Gastrocnemius medialis (tissue), 4 donors: ENCODE results near the gene FARP1. TPM values are rescaled to one million over a fixed set of nuclear protein-coding genes. Genes with fewer than 3 reads are reported as not detected.

Experiments used
- ATAC-seq, 2 donors: fragments of 150-250 bp; one replicate each; pipeline ENCODE4 v1.9.1; 2016
- DNase-seq, 2 donors: peaks; one replicate each; pipeline ENCODE4 v3.0.0-alpha.2; 2019
- H3K27ac ChIP-seq, 4 donors: fragments of 200-600 bp; sonication (generic); 1 replicate in 1 of 4; 2 replicates in 3 of 4; pipeline ENCODE4 v1.5.1; 2016 to 2018; ENCODE audit warnings: mild to moderate bottlenecking in 2 of 4, moderate library complexity in 1 of 4
- H3K27me3 ChIP-seq, 3 donors: fragments of 200-600 bp; sonication (generic) in 2 of 3; 1 replicate in 1 of 3; 2 replicates in 2 of 3; pipeline versions ENCODE4 v1.5.1 to v1.6.0; 2016 to 2019; ENCODE audit warnings: mild to moderate bottlenecking in 1 of 3, moderate library complexity in 1 of 3
- H3K36me3 ChIP-seq, 2 donors: fragments of 200-600 bp; sonication (generic) in 1 of 2; one replicate each; pipeline ENCODE4 v1.5.1; 2017 to 2018
- H3K4me1 ChIP-seq, 2 donors: fragments of 200-600 bp; sonication (generic) in 1 of 2; one replicate each; pipeline ENCODE4 v1.5.1; 2016 to 2017; ENCODE audit warnings: mild to moderate bottlenecking in 2 of 2
- H3K4me3 ChIP-seq, 4 donors: fragments of 200-600 bp; sonication (generic) in 3 of 4; 1 replicate in 1 of 4; 2 replicates in 3 of 4; pipeline ENCODE4 v1.5.1; 2016 to 2019; ENCODE audit warnings: mild to moderate bottlenecking in 2 of 4
- H3K9me3 ChIP-seq, 3 donors: fragments of 200-600 bp; sonication (generic) in 2 of 3; 1 replicate in 1 of 3; 2 replicates in 2 of 3; pipeline ENCODE4 v1.5.1; 2016 to 2019
- POLR2A ChIP-seq, 2 donors: fragments of 450-650 bp; IDR thresholded peaks; one replicate each; pipeline ENCODE4 v1.6.1; 2017; ENCODE audit warnings: antibody characterized with exemption in 2 of 2, mild to moderate bottlenecking in 2 of 2, moderate library complexity in 2 of 2
- in situ Hi-C, 4 donors: fragments of 200-750 bp; cut with MboI; loops; one replicate each; pipeline versions ENCODE4 v1.15.0 to v1.8.0; 2017; ENCODE audit warnings: low sequenced_read_pairs in 4 of 4
- intact Hi-C: fragments of 100-400 bp; cut with DNase I; formaldehyde crosslinking; loops from one replicate; pipeline ENCODE4 v1.15.1; 2023; ENCODE audit warnings: low total_unique reads
- total RNA-seq, 4 donors: library from RNA; depleted of rRNA; stranded (reverse); fragments of >200 nt; gene quantifications; one replicate each; pipeline versions ENCODE4 v1.1.0 to v1.2.3, GENCODE V29; 2016
- TF ChIP-seq, protein P1 (sequence below), 5 experiments: fragments of 450-650 bp in 3 of 5; fragments of 200-600 bp in 2 of 5; sonication (generic) in 2 of 5; IDR thresholded peaks in 4 of 5; conservative IDR thresholded peaks in 1 of 5; 1 replicate in 4 of 5; 2 replicates in 1 of 5; pipeline ENCODE4 v1.5.1; 2016 to 2019; ENCODE audit warnings: antibody characterized with exemption in 5 of 5, mild to moderate bottlenecking in 3 of 5, moderate library complexity in 3 of 5

Gene FARP1
- total RNA-seq, 4 donors from 2014 or later: 3.5 to 9.8 (median 4.9) TPM

DNA sequence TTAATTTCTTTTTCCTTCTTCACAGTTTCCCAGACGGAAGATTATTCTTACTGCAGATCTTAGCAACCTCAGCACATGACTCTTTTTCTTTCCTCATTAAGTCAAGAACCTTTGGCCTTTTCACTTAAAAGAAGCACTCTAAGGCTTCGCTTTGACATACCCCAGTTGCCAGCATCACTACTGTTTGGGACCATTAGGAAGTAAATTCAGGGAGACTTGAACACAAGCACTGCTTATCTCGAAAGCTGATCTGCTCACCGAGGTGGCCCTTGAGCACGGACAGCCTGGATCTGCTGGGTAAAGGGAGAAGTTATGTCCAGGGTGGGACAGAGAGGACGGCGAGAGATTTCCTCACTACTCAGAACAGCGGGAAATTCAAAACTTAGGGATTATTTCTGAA lies 185.6 kb downstream of the FARP1 start:
- Histone ChIP-seq H3K27ac (no peak overlapping the region), H3K36me3 (no peaks in the 10 kb centered on the region), H3K4me1 (peaks cover 0 to 6% of the 10 kb centered on the region in 2 donors), H3K27me3 (no peaks in the 10 kb centered on the region), H3K9me3 (no peaks in the 10 kb centered on the region), H3K4me3 (no peak overlapping the region)
- in situ Hi-C loops: no loop called here
- DNase-seq (no peak), ATAC-seq (no peak)
- TF ChIP-seq POLR2A (IDR thresholded peaks at IDR 0.05): no peak
- TF ChIP-seq, protein P1, sequence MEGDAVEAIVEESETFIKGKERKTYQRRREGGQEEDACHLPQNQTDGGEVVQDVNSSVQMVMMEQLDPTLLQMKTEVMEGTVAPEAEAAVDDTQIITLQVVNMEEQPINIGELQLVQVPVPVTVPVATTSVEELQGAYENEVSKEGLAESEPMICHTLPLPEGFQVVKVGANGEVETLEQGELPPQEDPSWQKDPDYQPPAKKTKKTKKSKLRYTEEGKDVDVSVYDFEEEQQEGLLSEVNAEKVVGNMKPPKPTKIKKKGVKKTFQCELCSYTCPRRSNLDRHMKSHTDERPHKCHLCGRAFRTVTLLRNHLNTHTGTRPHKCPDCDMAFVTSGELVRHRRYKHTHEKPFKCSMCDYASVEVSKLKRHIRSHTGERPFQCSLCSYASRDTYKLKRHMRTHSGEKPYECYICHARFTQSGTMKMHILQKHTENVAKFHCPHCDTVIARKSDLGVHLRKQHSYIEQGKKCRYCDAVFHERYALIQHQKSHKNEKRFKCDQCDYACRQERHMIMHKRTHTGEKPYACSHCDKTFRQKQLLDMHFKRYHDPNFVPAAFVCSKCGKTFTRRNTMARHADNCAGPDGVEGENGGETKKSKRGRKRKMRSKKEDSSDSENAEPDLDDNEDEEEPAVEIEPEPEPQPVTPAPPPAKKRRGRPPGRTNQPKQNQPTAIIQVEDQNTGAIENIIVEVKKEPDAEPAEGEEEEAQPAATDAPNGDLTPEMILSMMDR (IDR thresholded peaks at IDR 0.05 in 4 of 5, conservative IDR thresholded peaks at IDR 0.05 in 1 of 5): no peak
- intact Hi-C loops: no loop called here

DNA sequence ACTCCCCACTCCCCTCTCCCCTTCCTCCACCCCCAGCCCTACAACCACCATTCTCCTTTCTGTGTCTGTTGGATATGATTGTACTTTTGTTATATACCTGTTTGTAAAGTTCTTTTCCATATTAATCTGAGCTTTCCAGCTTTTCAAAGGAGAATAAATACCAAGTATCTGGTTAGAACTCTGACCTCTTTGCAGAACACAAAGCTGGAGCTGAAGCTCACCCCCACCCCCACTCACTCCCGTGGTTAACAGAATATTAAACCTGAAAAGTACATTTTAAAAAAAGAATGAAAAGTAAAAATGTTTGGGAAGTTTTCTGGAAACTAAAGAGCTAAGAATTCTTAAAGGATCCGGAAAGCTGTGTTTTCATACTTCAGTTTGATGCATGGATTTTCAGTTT lies 189.3 kb downstream of the FARP1 start:
- H3K4me3 ChIP-seq: no peak overlapping the region
- no peaks in the 10 kb centered on the region for H3K36me3 ChIP-seq
- intact Hi-C loops (no loop called here), in situ Hi-C loops (no loop called here)
- H3K27me3 ChIP-seq: no peaks in the 10 kb centered on the region
- ATAC-seq: no peak
- TF ChIP-seq, protein P1 (IDR thresholded peaks at IDR 0.05 in 4 of 5, conservative IDR thresholded peaks at IDR 0.05 in 1 of 5): no peak
- no peak for TF ChIP-seq POLR2A (IDR thresholded peaks at IDR 0.05)
- H3K27ac ChIP-seq: no peak overlapping the region
- no peak for DNase-seq
- H3K9me3 ChIP-seq: no peaks in the 10 kb centered on the region
- no peaks in the 10 kb centered on the region for H3K4me1 ChIP-seq

DNA sequence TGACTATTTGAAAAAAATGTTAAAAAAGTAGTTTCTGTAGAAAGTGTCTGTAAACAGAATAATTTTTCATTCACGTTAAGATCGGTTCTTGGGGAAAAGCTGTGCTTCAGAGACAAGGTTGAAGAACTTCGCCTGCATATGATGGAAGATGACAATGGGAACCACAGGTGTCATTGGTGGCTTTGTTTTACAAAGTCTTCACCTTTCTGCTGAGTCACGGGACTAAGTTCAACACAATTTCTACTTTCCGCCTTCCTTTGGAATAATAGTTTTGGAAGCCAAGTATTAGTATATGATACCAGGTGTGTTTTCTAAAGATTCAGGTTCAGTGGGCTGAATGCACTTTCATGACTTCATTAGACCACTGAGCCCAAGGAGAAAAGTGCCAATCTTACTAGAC lies 189.8 kb downstream of the FARP1 start:
- DNase-seq: no peak
- Histone ChIP-seq H3K4me3 (no peak overlapping the region), H3K27ac (no peak overlapping the region), H3K27me3 (no peaks in the 10 kb centered on the region), H3K36me3 (no peaks in the 10 kb centered on the region), H3K9me3 (no peaks in the 10 kb centered on the region), H3K4me1 (no peaks in the 10 kb centered on the region)
- in situ Hi-C loops (no loop called here), intact Hi-C loops (no loop called here)
- no peak for TF ChIP-seq POLR2A (IDR thresholded peaks at IDR 0.05)
- TF ChIP-seq, protein P1 (IDR thresholded peaks at IDR 0.05 in 4 of 5, conservative IDR thresholded peaks at IDR 0.05 in 1 of 5): no peak
- no peak for ATAC-seq

DNA sequence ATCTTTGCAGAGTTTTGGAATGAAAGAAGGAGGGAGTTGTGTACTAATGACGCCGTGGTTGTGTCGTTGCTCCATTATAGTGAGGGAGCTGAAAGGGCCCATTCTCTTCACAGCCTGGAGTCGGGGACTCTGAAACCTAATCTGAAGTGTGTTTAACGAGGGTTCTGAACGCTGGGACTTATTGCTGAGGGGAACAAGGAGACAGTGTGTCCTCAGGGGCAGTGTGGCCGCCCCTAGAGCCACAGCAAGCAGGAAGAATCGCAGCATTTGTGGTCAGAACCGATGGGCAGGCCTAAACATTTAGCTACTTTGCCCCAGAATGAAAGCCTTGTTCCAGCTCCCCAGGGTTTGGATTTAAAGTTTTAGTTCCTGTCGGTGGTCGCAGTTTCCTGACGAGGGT lies 190.6 kb downstream of the FARP1 start:
- Histone ChIP-seq H3K4me3 (no peak overlapping the region), H3K4me1 (no peaks in the 10 kb centered on the region), H3K27ac (no peak overlapping the region), H3K36me3 (no peaks in the 10 kb centered on the region), H3K9me3 (no peaks in the 10 kb centered on the region), H3K27me3 (no peaks in the 10 kb centered on the region)
- in situ Hi-C loops (no loop called here), intact Hi-C loops (no loop called here)
- no peak for TF ChIP-seq POLR2A (IDR thresholded peaks at IDR 0.05)
- TF ChIP-seq, protein P1 (IDR thresholded peaks at IDR 0.05 in 4 of 5, conservative IDR thresholded peaks at IDR 0.05 in 1 of 5): no peak
- ATAC-seq: no peak
- DNase-seq: no peak

DNA sequence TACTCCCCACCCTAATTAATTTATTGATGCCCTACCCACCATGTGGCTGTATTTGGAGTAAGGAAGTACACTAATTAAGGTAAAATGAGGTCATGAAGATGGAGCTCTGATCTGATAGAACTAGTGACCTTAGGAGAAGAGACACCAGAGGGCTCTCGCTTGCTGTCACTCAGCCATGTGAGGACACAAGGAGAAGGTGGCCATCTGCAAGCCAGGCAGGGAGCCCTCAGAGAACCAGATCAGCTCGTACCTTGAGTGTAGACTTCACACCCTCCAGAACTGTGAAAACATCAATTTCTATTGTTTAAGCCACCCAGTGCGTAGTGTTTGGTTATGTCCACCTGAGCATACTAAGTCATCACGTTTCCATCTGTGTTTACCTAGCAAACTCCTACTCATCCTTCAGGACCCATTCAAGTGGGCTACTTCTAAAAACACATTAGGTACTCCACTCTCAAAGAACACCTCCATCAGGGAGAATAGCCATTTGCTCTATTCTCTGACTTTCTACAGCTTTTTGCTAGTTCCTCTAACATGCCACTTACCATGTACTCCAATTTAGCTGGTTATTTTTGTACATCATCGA lies 191.8 kb downstream of the FARP1 start:
- no peaks in the 10 kb centered on the region for H3K9me3 ChIP-seq
- H3K27me3 ChIP-seq: no peaks in the 10 kb centered on the region
- no peaks in the 10 kb centered on the region for H3K4me1 ChIP-seq
- ATAC-seq (no peak), DNase-seq (no peak)
- no peaks in the 10 kb centered on the region for H3K36me3 ChIP-seq
- no peak for TF ChIP-seq POLR2A (IDR thresholded peaks at IDR 0.05)
- TF ChIP-seq, protein P1 (IDR thresholded peaks at IDR 0.05 in 4 of 5, conservative IDR thresholded peaks at IDR 0.05 in 1 of 5): no peak
- in situ Hi-C loops: no loop called here
- no peak overlapping the region for H3K27ac ChIP-seq
- intact Hi-C loops: no loop called here
- H3K4me3 ChIP-seq: no peak overlapping the region
